Ovary (tissue), 3 donors: ENCODE results near the gene DFFA.

ENCODE experiments used
- POLR2A ChIP-seq: fragments of 450-650 bp; IDR thresholded peaks from one replicate; pipeline ENCODE4 v1.6.1; 2017; ENCODE audit warnings: antibody characterized with exemption, mild to moderate bottlenecking, moderate library complexity
- TF ChIP-seq, protein P1 (sequence below), 3 donors: fragments of 450-650 bp in 2 of 3; fragments of 200-600 bp in 1 of 3; IDR thresholded peaks; one replicate each; pipeline versions ENCODE4 v1.5.1 to v1.8.0; 2016 to 2022; ENCODE audit warnings: antibody characterized with exemption in 3 of 3, mild to moderate bottlenecking in 1 of 3
- donor health status: DM: no; HTN: no; CAD: no.

DNA sequence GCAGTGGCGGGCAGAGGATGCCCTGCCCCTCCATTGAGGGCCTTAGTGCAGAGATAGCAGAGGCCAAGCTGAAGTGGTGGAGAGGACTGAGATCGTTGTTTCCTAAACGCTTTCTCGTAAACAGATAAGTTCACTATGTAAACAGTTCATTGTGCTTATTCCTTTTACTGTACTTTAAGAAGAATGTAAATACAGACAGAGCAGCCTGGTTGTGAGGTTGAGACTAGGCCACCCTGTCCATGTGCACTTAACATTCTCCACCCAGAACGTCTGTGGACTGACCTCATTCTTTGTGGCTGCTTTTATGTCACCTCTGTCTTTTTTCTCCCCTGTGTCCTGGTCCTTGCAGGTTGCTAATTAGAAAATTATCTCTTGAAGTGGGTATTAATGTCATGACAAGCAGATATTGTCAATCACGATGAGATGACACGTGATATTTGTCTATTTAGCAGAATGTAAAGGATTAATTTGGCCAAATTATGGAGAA lies 33.6 kb downstream of the DFFA start:
- TF ChIP-seq POLR2A = no peak
- TF ChIP-seq, protein P1, sequence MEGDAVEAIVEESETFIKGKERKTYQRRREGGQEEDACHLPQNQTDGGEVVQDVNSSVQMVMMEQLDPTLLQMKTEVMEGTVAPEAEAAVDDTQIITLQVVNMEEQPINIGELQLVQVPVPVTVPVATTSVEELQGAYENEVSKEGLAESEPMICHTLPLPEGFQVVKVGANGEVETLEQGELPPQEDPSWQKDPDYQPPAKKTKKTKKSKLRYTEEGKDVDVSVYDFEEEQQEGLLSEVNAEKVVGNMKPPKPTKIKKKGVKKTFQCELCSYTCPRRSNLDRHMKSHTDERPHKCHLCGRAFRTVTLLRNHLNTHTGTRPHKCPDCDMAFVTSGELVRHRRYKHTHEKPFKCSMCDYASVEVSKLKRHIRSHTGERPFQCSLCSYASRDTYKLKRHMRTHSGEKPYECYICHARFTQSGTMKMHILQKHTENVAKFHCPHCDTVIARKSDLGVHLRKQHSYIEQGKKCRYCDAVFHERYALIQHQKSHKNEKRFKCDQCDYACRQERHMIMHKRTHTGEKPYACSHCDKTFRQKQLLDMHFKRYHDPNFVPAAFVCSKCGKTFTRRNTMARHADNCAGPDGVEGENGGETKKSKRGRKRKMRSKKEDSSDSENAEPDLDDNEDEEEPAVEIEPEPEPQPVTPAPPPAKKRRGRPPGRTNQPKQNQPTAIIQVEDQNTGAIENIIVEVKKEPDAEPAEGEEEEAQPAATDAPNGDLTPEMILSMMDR (IDR thresholded peaks at IDR 0.05) = no peak
